RKO (cell line): Measurements from ENCODE around the gene KCNJ10.

Source experiments
- DNase-seq: peaks from one replicate; pipeline ENCODE4 v3.0.0-alpha.2; 2016; ENCODE audit warnings: low spot score

KCNJ10 gene

DNA sequence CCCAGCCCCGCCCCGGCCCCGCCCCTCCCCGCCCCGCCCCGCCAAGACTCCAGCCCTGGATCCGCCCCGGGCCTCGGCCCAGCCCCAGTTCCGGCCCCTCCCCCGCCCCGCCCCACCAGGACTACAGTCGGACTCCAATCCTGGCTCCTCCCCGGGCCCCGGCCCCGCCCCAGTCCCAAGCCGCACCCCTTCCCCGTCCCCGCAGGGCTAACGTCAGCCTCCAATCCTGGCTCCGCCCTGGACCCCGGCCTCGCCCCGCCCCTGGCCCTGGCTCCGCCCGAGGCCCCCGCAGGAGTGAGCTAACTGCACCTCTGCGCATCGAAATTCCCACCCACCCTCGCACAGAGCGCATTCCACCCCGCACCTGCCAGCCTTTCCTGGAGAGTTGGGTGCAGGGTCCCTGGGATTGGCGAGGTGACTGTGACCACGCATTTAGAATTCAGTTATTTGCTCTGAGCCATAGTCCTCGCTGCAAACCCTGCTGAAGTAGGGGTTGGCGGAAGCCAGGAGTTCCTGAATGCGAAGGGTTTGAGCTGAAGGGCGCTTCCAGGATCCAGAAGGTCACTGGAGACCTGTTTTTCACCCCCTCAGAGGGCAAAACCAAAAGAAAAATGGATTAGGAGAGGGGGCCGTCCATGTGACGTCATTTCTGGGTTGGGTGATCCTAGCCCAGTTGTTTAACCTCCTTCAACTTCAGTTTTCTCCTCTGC lies 29.0 kb upstream of the KCNJ10 start:
- DNase-seq = peak; percentile 88

DNA sequence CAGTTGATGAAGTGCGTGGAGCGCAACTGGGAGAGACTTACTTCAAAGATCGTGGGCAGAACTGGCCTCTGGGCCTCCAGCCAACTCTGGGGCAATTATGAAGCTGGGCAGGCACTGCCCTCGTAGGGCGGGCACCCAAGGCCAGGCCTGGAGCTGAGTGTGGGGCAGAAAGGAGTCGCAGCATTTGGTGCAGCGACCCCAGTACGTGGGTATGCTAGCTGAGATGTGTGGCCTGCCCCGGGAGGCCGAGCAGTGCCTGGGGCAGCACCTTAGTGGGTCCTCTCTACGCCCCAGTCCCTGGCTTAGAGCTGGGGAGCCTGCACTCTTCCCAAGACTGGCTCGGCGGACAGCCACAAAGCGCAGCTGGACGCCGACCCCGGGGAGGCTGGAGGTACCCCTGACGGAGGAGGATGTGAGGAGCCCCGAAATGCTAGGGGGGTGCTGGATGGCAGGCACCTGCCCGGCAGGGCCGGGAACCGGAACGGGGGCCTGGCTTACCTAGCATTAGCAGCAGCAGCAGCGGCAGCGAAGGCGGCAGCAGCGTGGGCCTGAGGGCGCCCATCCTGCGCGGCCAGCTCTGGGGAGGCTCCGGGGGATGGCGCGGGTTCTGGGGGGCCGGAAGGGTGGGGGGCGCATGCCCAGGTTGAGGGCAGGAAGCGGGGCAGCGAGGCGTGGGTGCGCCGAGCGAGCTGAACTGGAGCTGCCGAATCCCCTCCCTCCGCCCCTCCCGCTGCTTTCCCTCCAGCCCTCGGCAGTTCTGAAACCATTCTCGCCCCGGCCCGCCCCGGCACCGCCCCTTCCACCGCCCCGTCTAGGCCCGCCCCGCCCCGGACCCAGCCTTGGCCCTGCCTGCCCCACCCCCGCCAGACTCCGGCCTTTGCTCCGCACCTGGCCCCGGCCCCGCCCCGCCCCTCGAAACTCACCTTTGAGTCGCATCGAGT lies 28.2 kb upstream of the KCNJ10 start, which contains the start of gene IGSF8:
TSS of gene IGSF8 (minus strand) at position 709 of the 941 bp plus-strand sequence. CDS start at position 562, 147 bp downstream.
- DNase-seq = peak; percentile 78

DNA sequence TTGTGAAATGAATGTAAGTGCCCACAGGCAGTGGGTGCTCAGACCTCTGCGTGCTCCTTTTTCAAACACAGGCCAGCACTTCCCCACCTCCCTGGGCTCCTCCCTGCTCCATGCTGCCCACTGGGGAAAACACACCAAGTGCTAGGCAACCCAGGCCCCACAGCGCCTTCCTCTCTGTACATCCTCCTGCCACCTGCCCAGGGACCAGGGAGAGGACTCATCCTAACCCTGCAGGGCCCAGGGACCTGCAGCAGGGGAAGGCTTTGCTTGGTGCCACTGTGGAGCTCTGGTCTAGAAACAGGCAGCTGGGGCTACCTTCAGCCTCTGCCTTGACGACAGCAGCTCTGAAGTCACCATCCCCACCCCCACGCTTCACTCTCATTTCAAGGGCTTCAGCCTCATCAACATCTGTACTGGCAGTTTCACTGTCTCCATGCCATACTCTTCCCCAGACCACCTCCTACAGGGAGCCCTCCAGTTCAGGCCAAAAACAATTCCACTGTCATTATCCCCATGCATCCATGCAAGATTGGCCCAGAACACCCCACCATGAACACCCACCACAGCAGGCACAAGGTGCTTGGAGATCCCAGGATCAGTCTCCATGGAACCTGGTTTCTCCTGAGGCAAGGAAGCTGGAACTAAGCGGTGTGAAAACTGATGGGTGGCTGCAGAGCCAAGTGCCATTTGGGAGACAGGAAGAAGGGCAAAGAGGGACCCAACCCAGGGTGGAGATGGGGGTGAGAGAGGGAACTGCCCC lies 27.4 kb upstream of the KCNJ10 start:
- no peak for DNase-seq

DNA sequence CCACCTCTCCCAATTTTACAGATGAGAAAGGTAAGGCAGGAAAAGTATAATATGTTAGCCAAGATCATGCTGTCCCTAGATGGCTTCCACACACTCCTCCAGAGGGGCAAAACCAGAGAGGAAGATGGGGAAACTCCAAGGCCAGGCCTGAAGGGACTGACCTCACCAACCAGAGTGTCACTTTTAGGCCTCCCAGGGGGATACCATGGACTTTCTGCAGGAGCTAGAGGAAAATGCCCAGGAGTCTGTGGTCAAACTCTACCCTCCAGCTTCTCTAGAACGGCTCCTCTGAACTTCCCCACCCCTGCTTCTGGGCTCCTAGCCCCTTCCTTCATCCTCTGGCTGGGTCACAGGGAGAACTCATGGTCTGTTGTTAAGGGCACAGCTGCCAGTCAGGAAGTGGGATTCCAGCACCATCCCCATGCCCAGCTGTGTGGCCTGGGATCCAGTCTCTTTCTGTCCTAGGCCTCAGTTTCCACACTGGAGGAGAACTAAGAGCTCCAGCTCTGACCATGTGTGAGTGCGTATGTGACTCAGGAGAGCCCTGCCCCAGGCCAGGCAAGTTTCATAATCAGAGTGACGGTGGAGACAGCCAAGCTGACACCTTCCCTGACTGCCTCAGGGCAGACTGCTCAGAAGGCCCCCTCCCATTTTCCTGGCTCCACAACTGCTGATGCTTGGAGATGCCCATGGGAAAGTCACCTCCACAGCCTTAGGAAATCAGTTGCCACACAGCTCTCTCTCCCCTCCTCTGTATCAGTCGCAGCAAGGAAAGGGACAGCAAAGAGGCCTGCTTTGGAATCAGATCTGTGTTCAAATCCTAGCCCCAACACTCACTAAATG lies 26.5 kb upstream of the KCNJ10 start:
- DNase-seq = no peak

DNA sequence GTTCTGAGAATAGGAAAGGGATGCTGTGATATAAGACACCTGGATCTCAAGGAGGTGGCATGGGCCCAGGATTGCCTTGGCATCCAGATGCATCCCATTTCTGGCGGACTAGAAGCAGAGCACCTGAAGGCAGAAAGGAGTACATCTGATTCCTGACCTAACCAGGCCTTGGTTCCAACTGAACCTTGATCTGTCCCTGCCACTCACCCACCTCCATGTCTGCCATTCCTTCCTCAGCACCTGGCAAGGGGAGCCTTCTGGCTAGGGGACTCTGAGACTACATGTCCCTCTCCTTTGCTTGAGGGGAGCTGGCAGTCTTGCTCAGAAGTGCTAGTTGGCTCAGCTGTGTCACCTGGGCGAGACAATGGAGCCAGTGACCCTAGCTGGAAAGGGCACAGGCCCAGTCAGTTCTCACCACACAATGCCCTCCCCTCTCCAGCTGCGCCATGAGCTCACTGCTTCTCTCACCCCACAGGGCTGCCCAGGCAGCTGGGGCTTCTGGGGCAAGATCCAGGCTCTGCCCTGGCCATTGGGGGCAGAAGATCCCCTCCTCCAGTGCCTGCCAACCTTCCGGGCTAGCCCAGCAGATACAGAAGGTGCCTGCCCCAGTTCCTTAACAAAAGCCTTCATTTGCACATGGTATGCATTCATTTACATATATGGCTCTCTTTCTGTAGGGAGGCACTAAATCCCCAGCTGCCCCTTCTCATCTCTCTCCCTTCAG lies 25.6 kb upstream of the KCNJ10 start:
- no peak for DNase-seq

DNA sequence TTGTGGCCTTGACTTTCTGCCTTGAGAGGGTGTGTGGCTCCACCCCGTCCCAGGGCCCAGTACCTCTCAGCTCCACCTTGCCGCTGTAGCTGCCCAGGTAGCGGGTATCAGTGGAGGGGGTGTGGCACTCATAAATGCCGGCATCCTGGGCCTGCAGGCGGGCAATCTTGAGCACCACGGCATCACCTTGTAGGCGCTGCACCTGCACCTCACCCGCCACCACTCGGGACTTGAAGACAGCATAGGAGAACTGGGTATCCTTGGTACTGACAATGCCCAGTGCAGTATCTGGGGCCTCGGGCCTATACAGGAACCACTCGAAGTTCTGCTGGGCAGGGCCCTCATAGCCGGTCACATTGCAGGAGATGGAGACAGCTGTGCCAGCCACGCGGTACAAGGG lies 24.8 kb upstream of the KCNJ10 start:
- no peak for DNase-seq

DNA sequence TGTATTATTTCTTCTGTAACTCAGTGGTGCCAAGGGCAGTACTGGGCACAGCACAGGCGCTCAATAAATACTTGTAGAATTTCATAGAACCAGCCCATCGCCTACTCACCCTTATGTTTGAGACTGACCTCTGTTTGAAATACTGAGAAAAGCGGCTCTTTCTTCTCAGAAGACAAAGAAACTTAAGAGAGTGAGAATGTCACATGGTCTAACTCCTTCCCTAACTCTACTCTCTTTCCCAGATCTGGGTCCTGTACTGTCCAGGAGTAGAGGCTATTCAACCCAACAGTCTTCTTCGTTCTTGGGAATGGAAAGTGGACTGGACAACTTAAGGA lies 24.3 kb upstream of the KCNJ10 start:
- DNase-seq = no peak

DNA sequence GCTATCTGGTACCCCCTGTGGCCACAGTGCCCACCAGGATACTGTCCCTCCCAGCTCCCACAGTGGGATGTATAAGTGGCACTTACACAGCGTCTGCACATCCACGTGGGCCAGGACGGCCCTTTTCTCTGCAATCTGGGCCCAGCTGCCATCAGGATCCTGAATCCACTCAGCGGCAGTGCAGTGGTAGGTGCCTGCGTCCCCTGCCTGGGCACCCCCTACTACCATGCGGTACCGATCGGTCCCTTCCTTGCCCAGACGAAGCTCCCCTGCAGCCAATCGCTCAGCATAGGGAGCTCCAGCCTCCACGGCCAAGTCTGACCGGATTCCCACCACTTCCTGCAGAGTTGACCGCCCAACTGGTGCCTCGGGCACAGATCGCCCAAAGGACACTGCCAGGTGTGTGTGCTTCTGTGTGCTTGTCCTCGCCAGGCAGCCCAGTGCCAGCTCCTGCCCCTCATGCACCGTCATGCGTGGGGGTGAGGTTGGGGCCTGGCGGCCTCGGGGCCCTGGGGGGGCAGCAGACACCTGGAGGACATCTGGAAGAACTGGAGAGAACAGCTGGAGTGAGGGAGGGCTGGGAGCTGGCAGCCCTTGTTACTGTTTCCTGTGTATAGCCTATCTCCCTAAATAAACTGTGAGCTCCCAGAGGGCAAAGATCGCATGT lies 23.8 kb upstream of the KCNJ10 start:
- no peak for DNase-seq

DNA sequence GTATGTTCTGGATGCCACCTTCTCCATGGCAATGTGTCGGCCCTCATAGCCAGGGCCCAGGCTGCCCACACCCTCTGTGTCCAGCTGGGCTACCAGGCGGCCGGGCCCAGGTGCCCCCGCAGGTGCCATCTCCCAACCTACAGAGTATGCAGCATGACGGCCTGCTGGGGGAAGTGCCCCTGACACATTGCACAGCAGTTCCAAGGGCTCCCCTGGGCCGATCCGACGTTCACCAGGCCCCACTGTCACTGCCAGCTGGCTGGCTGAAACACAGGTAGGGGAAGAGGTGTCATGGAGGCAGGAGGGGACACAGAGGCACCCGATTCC lies 23.1 kb upstream of the KCNJ10 start:
- no peak for DNase-seq

DNA sequence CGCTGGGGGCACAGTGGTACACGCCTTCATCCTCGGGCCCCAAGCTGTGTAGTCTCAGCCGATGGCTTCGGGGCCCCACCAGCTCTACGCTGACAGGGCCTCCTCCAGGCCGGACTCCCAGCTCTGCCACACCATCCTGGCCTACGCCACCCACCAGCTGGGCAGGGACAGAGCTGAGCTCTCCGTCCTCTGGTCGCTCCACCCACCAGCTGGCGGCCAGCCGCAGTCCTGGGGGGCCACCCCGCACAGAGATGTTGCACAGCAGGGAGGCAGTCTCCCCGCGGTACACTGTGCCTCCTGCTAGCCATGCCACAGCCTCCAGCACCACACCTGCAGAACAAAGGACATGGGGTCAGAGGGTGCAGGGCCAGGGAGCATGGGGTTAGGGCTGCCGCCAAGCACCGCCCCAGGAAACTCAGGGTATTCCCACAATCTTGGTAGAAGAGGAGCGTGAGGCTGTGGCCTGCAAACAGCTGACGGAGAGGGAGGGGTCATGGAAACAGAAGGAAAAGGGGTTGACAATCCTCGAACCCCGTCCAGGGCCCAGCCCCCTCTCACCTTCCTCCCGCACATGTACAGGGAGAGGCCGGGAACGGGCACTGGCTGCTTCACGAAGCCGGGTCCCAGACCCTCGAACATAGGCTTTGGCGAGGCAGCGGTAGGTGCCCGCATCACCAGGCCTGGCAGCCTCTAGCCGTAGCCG lies 22.6 kb upstream of the KCNJ10 start:
- no peak for DNase-seq

DNA sequence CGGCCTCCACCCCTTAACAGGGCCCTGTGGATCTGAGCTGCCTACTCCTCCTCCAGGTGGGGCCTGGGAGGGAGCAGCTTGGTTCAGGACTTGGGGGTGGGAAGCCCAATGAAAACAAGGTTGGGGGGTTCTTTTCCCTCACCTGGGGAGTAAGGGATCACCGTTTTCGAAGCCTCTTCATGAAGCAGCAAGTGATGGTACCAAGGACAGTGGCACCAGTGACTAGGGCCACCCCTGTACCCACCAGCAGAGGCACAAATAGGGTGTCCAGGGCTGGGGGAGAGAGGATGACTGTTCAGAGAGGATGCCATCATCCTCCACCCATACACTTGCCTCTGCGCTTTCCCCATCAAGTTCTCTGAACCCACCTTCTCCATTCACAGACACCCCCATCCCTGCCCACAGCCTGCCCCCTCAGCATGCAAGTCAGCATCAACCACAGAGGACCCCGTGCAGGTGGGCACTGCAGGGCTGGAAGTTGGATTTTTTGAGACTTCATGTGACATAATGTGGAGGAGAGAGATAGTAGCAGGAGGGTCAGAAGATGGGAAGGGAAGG lies 21.8 kb upstream of the KCNJ10 start:
- DNase-seq = no peak

DNA sequence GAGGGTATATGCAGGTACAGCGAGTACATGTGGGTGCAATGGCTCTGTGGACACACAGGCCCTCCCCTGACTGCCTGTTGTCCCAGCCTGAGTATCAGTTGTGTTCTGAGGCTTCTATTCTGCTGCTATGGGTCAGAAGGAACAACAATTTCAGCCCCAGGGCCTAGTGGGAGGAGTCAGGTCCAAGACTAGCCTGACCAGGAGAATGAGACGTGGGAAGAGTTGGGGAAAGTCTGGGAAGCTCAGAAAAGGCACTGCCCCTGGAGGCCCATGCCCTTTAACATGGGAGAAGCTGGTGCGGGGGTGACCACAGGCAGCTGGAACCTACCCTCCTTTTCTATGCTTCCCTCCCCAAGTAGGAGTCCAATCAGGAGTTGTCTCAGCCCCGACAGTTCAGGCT lies 20.8 kb upstream of the KCNJ10 start:
- DNase-seq = no peak

DNA sequence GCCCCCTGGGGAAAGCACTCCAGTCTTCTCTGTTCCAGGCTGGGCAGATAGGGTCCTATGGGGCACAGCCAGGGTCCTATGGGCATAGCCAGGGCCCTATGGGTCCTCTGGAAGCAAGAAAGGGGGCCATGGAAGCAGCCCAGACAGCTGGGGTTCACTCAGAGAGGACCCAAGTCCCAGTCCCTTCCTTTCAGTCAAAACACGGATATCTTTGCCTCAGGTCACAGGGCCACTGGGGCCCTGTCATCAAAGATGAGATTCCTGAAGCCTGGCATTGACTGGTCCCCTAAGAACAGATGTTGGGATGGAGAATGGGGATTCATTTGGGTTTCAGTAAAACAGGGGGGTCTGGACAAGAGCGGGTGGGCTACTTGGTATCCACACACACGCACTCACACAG lies 19.9 kb upstream of the KCNJ10 start:
- DNase-seq = no peak

DNA sequence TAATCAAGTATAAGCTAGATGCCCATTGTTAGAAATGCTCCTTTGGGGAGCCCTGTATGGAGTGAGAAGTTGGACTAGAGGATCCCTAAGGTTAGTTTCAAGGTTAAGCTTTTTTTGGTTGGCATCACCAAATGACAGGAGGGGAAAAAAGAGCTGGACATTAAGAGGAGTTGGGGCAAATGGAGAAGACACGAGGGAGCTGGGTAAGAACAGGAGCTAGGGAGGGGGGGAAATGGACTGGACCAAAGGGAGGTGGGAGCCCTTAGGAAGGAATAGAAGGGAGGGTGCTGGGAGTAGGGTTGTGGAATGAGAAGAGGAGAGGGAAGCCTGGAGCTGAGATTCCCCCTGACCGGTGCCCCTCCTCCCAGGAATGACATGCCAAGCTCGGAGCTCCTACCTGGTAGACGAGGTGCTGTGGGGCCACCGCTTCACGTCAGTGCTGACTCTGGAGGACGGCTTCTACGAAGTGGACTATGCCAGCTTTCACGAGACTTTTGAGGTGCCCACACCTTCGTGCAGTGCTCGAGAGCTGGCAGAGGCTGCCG lies 17.2 kb upstream of the KCNJ10 start:
- no peak for DNase-seq

DNA sequence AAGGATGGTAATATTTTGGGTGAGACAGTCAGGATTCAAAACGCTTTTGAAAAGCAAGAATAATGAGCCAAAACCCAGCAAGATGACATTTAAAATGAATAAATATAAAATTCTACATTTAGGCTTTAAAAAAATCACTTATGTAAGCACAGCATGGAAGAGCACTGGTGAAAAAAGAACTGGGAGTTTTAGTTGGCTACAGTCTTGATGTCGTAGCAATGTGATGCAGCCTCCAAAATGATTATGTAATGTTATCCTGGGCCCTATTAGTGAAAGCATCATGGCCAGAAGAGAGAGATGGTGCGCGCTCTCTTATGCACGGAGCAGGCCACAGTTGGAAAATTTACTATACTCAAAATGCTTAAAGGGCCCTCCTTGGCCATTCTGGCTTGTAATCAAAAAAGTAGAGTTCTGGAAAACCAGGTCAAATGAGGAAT lies 16.5 kb upstream of the KCNJ10 start:
- no peak for DNase-seq

DNA sequence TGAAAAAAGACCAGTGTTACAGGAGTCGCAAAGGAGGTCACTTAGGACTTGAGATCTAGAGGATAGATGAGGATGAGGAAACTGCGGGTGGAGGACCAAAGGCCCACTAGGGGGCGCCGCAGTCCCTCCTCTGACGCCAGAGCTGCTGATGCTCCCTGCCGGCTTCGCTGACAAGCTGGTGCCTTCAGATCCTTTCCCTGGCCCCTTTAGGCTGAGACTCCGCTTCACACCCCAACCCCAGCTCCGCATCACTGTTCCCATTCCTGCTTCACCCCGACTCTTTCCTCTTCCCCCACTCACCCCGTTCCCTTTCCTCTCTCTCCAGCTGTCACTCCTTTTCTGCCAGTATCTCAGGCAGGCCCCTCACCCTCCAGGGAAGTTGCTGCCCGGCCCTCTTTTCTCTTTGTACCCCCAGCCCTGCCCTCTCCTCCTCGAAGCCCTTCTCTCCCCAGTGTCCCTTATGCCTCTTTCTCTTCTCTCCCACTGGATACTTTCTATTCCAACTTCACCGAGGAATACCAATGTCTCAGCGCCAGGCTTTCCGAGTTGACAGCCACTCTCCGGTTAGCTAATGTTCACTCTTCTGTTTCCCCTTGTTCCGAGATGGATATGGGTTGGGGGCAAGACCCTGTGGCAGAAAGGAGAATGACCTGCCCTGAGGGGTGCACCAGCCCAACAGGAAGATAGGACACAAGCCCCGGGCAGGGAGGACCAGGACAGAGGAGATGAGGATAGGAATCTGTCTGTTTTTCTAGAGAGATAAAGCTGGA lies 15.9 kb upstream of the KCNJ10 start:
- DNase-seq = peak; percentile 35

DNA sequence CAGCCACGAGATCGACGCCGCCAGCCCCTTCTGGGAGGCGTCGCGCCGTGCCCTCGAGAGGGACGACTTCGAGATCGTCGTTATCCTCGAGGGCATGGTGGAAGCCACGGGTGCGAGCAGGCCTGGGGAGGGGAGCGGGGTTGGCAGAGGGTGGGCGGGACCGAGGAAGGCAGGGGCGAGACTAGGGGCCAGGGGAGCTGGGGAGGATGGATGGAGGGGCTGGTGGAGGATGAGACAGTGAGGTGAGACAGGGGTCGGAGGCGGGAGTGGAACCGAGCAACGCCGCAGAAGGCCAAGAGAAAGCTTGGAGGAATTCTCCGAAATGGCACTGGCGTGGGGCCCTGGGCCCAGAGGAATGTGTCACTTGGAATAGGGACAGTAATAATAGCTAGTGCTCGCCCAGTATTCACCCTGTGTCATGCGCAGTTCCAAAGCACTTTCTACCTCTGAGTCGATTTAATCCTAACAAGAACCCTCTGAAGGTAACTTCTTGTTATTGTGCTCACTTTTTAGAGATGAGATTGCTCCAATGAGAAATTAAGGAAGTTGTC lies 14.9 kb upstream of the KCNJ10 start:
- DNase-seq = no peak
